K562 (cell line): ENCODE data around the gene TBC1D16. TPM values are rescaled to one million over a fixed set of nuclear protein-coding genes. Genes with fewer than 3 reads are reported as not detected.

Source experiments
- CXXC5 ChIP-seq: fragments of 250-450 bp; sonication (Bioruptor Pico); IDR thresholded peaks from 2 replicates; pipeline ENCODE4 v1.8.0; 2022; ENCODE audit warnings: inconsistent platforms, mild to moderate bottlenecking, moderate library complexity
- EGR1 ChIP-seq: fragments of 450-650 bp; conservative IDR thresholded peaks from 2 replicates; pipeline ENCODE4 v1.6.1; 2017; ENCODE audit warnings: mild to moderate bottlenecking
- ERF ChIP-seq: fragments of 450-650 bp; formaldehyde crosslinking; IDR thresholded peaks from 2 replicates; pipeline ENCODE4 v1.4.0; 2020; ENCODE audit warnings: mild to moderate bottlenecking, mixed read lengths
- GABPA ChIP-seq: fragments of 200-800 bp; sonication (Bioruptor generic); conservative IDR thresholded peaks from 2 replicates; pipeline ENCODE4 v1.6.1; 2016; ENCODE audit warnings: low read depth, missing genetic modification characterization, missing compliant biosample characterization
- HNRNPL ChIP-seq: fragments of 200-400 bp; formaldehyde crosslinking; IDR thresholded peaks from 2 replicates; pipeline ENCODE4 v1.6.1; 2017; ENCODE audit warnings: low read depth, mild to moderate bottlenecking, low read length
- PREB ChIP-seq: sonication (generic); formaldehyde crosslinking; IDR thresholded peaks from 2 replicates; pipeline ENCODE4 v1.8.1; 2023; ENCODE audit warnings: mild to moderate bottlenecking, missing genetic modification reagents
- RB1 ChIP-seq: fragments of 450-650 bp; IDR thresholded peaks from 2 replicates; pipeline ENCODE4 v1.6.1; 2017; ENCODE audit warnings: low read depth, mild to moderate bottlenecking
- RBM25 ChIP-seq: fragments of 200-400 bp; formaldehyde crosslinking; IDR thresholded peaks from 2 replicates; pipeline ENCODE4 v1.6.1; 2018; ENCODE audit warnings: low read length, low read depth, moderate library complexity; ENCODE audit not compliant: severe bottlenecking
- TRIM28 ChIP-seq: fragments of 450-650 bp; IDR thresholded peaks from 2 replicates; pipeline ENCODE4 v1.6.1; 2017
- YY1 ChIP-seq, 3 experiments: IDR thresholded peaks; 2 replicates each; pipeline ENCODE4 v1.6.1; 2011; ENCODE audit warnings: low read length in 2 of 3, mild to moderate bottlenecking in 2 of 3, moderate library complexity in 2 of 3, borderline replicate concordance in 1 of 3, control low read depth in 1 of 3, low read depth in 1 of 3; ENCODE audit not compliant: insufficient read depth in 3 of 3, insufficient replicate concordance in 2 of 3, control insufficient read depth in 1 of 3, insufficient read length in 1 of 3; ENCODE audit errors: extremely low read depth in 1 of 3
- ZFX ChIP-seq: sonication (generic); formaldehyde crosslinking; IDR thresholded peaks from 2 replicates; pipeline ENCODE4 v1.8.0; 2022; ENCODE audit warnings: mild to moderate bottlenecking, missing genetic modification reagents, moderate library complexity
- polyA plus RNA-seq, 8 experiments: library from polyadenylated mRNA; depleted of rRNA in 4 of 8; stranded (reverse) in 5 of 8; unstranded in 3 of 8; fragments of >200 nt; fragmentation: Nextera tagmentation in 2 of 8; fragmentation: Illumina TruSeq in 1 of 8; extraction: Ambion mirVana in 2 of 8; extraction: Trizol in 1 of 8; gene quantifications; 2 replicates each; pipeline versions ENCODE4 v1.2.1 to v1.2.3, GENCODE V29; 2011 to 2014; ENCODE audit warnings: inconsistent platforms in 1 of 8, missing spikeins in 1 of 8
- total RNA-seq, 7 experiments: library from RNA; depleted of rRNA in 6 of 7; stranded (reverse); fragments of >200 nt in 6 of 7; fragmentation: Illumina TruSeq in 2 of 7; extraction: Trizol in 2 of 7; gene quantifications; 2 replicates each; pipeline versions ENCODE4 v1.2.1 to v1.2.3, GENCODE V29; 2011 to 2021; ENCODE audit warnings: low replicate concordance in 1 of 7
- TF ChIP-seq, protein P1 (sequence below): fragments of 450-650 bp; formaldehyde crosslinking; IDR thresholded peaks from 2 replicates; pipeline ENCODE4 v1.4.0; 2020; ENCODE audit warnings: mild to moderate bottlenecking, mixed read lengths
- TF ChIP-seq, protein P2 (sequence below): fragments of 450-650 bp; IDR thresholded peaks from 2 replicates; pipeline ENCODE4 v1.7.1; 2018; ENCODE audit warnings: mild to moderate bottlenecking, low read depth; ENCODE audit not compliant: partially characterized antibody
- TF ChIP-seq, protein P3 (sequence below), 2 experiments: IDR thresholded peaks in 1 of 2; conservative IDR thresholded peaks in 1 of 2; 2 replicates each; pipeline ENCODE4 v1.6.1; 2016; ENCODE audit warnings: low read depth in 2 of 2, mild to moderate bottlenecking in 1 of 2, missing compliant biosample characterization in 1 of 2, missing genetic modification characterization in 1 of 2, moderate library complexity in 1 of 2

Gene TBC1D16
- total and polyA plus RNA-seq, 9 of the 15 experiments (the other 6 are each of a cell fraction or from before 2014, with no cell fraction given), result 0.01 to 0.20 (median 0.03) TPM; not detected in 1

GRCh38 chr17:80035937-80036714 lies 454 bp upstream of the TBC1D16 start, which contains the start of gene CCDC40 (continued):
- TF ChIP-seq RB1, result peak; percentile 62
- no peak for TF ChIP-seq TRIM28
- TF ChIP-seq PREB, result no peak
- TF ChIP-seq YY1 (IDR thresholded peaks at IDR 0.05; ENCODE audit: borderline replicate concordance in 1 of 3, control insufficient read depth in 1 of 3, extremely low read depth in 1 of 3, insufficient read depth in 3 of 3, insufficient read length in 1 of 3, insufficient replicate concordance in 2 of 3, low read depth in 1 of 3, low read length in 2 of 3), result peak; percentile 46 to 89 (median 85)
- no peak for TF ChIP-seq ERF
- peak; percentile 65 for TF ChIP-seq ZFX
- TF ChIP-seq HNRNPL, result no peak
- peak; percentile 49 for TF ChIP-seq EGR1
- TF ChIP-seq, protein P1, sequence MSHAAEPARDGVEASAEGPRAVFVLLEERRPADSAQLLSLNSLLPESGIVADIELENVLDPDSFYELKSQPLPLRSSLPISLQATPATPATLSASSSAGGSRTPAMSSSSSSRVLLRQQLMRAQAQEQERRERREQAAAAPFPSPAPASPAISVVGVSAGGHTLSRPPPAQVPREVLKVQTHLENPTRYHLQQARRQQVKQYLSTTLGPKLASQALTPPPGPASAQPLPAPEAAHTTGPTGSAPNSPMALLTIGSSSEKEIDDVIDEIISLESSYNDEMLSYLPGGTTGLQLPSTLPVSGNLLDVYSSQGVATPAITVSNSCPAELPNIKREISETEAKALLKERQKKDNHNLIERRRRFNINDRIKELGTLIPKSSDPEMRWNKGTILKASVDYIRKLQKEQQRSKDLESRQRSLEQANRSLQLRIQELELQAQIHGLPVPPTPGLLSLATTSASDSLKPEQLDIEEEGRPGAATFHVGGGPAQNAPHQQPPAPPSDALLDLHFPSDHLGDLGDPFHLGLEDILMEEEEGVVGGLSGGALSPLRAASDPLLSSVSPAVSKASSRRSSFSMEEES (CRISPR knock-in tag), result no peak
- TF ChIP-seq CXXC5 (CRISPR knock-in tag), result peak; percentile 63
- TF ChIP-seq, protein P2, sequence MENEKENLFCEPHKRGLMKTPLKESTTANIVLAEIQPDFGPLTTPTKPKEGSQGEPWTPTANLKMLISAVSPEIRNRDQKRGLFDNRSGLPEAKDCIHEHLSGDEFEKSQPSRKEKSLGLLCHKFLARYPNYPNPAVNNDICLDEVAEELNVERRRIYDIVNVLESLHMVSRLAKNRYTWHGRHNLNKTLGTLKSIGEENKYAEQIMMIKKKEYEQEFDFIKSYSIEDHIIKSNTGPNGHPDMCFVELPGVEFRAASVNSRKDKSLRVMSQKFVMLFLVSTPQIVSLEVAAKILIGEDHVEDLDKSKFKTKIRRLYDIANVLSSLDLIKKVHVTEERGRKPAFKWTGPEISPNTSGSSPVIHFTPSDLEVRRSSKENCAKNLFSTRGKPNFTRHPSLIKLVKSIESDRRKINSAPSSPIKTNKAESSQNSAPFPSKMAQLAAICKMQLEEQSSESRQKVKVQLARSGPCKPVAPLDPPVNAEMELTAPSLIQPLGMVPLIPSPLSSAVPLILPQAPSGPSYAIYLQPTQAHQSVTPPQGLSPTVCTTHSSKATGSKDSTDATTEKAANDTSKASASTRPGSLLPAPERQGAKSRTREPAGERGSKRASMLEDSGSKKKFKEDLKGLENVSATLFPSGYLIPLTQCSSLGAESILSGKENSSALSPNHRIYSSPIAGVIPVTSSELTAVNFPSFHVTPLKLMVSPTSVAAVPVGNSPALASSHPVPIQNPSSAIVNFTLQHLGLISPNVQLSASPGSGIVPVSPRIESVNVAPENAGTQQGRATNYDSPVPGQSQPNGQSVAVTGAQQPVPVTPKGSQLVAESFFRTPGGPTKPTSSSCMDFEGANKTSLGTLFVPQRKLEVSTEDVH, result no peak
- TF ChIP-seq GABPA (tag), result peak; percentile 87
- no peak for TF ChIP-seq RBM25
- TF ChIP-seq, protein P3, sequence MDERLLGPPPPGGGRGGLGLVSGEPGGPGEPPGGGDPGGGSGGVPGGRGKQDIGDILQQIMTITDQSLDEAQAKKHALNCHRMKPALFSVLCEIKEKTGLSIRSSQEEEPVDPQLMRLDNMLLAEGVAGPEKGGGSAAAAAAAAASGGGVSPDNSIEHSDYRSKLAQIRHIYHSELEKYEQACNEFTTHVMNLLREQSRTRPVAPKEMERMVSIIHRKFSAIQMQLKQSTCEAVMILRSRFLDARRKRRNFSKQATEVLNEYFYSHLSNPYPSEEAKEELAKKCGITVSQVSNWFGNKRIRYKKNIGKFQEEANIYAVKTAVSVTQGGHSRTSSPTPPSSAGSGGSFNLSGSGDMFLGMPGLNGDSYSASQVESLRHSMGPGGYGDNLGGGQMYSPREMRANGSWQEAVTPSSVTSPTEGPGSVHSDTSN (CRISPR knock-in tag; IDR thresholded peaks at IDR 0.05; ENCODE audit: low read depth), result no peak
- TF ChIP-seq, protein P3 (tag; conservative IDR thresholded peaks at IDR 0.05; ENCODE audit: low read depth), result no peak
